Esophagus muscularis mucosa (tissue), 4 donors: Measurements from ENCODE around the gene LGALS16. TPM values are rescaled to one million over a fixed set of nuclear protein-coding genes. Genes with fewer than 3 reads are reported as not detected.
"Not testable (repeated sequence)": the region's sequence is repeated elsewhere in the genome, so short reads cannot be mapped to it uniquely, and the experiment has no call there.

ENCODE experiments used
- DNase-seq: peaks from one replicate; pipeline ENCODE4 v3.0.0-alpha.2; 2017; ENCODE audit errors: extremely low spot score
- H3K27ac ChIP-seq, 4 donors: fragments of 200-600 bp; sonication (generic); replicated peaks in 1 of 4; 1 replicate in 3 of 4; 2 replicates in 1 of 4; pipeline ENCODE4 v1.5.1; 2016 to 2019; ENCODE audit warnings: mild to moderate bottlenecking in 1 of 4
- H3K27me3 ChIP-seq, 4 donors: fragments of 200-600 bp; sonication (generic); one replicate each; pipeline versions ENCODE4 v1.5.1 to v1.6.0; 2016 to 2019
- H3K36me3 ChIP-seq, 4 donors: fragments of 200-600 bp; sonication (generic); one replicate each; pipeline ENCODE4 v1.5.1; 2016 to 2019
- H3K4me1 ChIP-seq, 4 donors: fragments of 200-600 bp; sonication (generic); one replicate each; pipeline ENCODE4 v1.5.1; 2016 to 2019
- H3K4me3 ChIP-seq, 4 donors: fragments of 200-600 bp; sonication (generic); 1 replicate in 2 of 4; 2 replicates in 2 of 4; pipeline ENCODE4 v1.5.1; 2016 to 2019; ENCODE audit warnings: mild to moderate bottlenecking in 4 of 4, moderate library complexity in 1 of 4
- H3K9me3 ChIP-seq, 4 donors: fragments of 200-600 bp; sonication (generic); 1 replicate in 3 of 4; 2 replicates in 1 of 4; pipeline ENCODE4 v1.5.1; 2016 to 2019
- EP300 ChIP-seq: sonication (generic); formaldehyde crosslinking; IDR thresholded peaks from one replicate; pipeline ENCODE4 v1.6.1; 2017; ENCODE audit warnings: antibody characterized with exemption
- POLR2A ChIP-seq: fragments of 450-650 bp; IDR thresholded peaks from one replicate; pipeline ENCODE4 v1.6.1; 2017; ENCODE audit warnings: antibody characterized with exemption, moderate library complexity, mild to moderate bottlenecking, low read depth
- POLR2AphosphoS5 ChIP-seq, 2 donors: sonication (generic); formaldehyde crosslinking; IDR thresholded peaks; one replicate each; pipeline ENCODE4 v1.6.1; 2017; ENCODE audit warnings: antibody characterized with exemption in 2 of 2
- WGBS: methylation state at CpG from one replicate; pipeline ENCODE4 v1.1.5; 2018; 5-methylcytosine and 5-hydroxymethylcytosine counted together
- intact Hi-C: fragments of 100-400 bp; cut with DNase I; formaldehyde crosslinking; loops from one replicate; pipeline ENCODE4 v1.15.1; 2023
- total RNA-seq, 4 donors: library from RNA; depleted of rRNA; stranded (reverse); fragments of >200 nt; gene quantifications; one replicate each; pipeline versions ENCODE4 v1.1.0 to v1.2.1, GENCODE V29; 2016
- TF ChIP-seq, protein P1 (sequence below), 3 experiments: fragments of 200-600 bp in 2 of 3; fragments of 450-650 bp in 1 of 3; sonication (generic) in 2 of 3; IDR thresholded peaks; one replicate each; pipeline ENCODE4 v1.5.1; 2017 to 2019; ENCODE audit warnings: antibody characterized with exemption in 3 of 3, mild to moderate bottlenecking in 2 of 3, moderate library complexity in 1 of 3

Gene LGALS16
- total RNA-seq, 4 donors from 2014 or later: not detected

DNA sequence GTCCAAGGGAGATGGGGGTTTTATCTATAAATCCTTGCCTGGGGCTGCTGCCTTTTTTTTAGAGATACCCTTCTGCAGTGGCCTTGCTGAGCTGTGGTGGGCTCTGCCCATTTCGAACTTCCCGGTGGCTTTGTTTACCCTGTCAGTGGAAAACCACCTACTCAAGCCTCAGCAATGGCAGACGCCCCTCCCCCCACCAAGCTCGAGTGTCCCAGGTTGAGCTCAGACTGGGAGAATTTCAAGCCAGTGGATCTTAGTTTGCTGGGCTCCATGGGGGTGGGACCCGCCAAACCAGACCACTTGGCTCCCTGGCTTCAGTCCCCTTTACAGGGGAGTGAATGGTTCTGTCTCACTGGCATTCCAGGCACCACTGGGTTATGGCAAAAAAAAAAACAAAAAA, 31.8 kb upstream of the LGALS16 start:
- Histone ChIP-seq H3K36me3 (no peaks in the 10 kb centered on the region), H3K27me3 (peaks cover 0 to 34% (median 2%) of the 10 kb centered on the region in 4 donors), H3K4me1 (no peaks in the 10 kb centered on the region), H3K9me3 (no peaks in the 10 kb centered on the region), H3K4me3 (no peak overlapping the region), H3K27ac (no peak overlapping the region)
- no peak for DNase-seq
- WGBS: 36% methylated on average over 5 of the region's 5 CpGs
- TF ChIP-seq, protein P1, sequence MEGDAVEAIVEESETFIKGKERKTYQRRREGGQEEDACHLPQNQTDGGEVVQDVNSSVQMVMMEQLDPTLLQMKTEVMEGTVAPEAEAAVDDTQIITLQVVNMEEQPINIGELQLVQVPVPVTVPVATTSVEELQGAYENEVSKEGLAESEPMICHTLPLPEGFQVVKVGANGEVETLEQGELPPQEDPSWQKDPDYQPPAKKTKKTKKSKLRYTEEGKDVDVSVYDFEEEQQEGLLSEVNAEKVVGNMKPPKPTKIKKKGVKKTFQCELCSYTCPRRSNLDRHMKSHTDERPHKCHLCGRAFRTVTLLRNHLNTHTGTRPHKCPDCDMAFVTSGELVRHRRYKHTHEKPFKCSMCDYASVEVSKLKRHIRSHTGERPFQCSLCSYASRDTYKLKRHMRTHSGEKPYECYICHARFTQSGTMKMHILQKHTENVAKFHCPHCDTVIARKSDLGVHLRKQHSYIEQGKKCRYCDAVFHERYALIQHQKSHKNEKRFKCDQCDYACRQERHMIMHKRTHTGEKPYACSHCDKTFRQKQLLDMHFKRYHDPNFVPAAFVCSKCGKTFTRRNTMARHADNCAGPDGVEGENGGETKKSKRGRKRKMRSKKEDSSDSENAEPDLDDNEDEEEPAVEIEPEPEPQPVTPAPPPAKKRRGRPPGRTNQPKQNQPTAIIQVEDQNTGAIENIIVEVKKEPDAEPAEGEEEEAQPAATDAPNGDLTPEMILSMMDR (IDR thresholded peaks at IDR 0.05): no peak
- TF ChIP-seq POLR2A (no peak), POLR2AphosphoS5 (IDR thresholded peaks at IDR 0.05) (no peak)
- intact Hi-C loops: no loop called here

DNA sequence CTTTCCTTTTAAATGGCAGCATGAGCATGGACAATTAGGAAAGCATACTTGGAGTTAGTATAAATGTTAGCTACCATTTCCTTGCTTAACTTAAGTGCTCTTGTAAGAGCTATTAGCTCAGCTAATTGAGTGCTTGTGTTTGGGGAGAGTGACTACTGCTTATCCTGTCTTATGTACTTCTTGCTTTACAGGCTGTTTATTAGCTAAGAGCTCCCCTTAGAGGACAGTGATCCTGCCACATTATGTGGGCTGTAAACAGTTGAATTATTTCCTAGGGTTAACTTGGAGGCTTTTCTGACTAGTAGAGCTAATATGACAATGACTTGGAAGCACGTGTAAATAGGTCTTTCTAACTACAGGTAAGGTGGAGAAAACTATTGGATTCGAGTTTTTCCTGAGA, 28.1 kb upstream of the LGALS16 start:
- H3K36me3 ChIP-seq, H3K4me3 ChIP-seq, H3K27ac ChIP-seq, intact Hi-C loops, H3K9me3 ChIP-seq, H3K4me1 ChIP-seq, DNase-seq: not testable (repeated sequence)
- WGBS: 60% methylated on average over 2 of the region's 2 CpGs
- peaks cover 0 to 22% (median 2%) of the 10 kb centered on the region in 4 donors for H3K27me3 ChIP-seq

DNA sequence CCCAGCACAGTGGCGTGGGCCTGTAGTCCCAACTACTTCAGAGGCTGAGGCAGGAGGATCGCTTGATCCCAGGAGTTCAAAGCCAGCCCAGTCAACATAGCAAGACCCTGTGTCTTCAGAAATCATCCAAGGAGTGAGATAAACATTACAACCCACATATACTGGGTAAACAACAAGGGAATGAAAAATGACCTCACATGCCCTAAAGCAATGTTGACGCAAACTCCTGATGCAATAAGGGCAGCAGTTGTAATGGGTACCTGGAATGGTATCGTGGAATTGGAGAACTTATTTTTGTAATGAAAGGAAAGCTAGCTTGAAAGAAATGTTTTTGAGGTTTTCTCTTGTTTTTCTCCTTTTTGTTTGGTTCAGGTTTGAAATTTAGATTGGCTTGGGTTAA, 24.5 kb upstream of the LGALS16 start:
- H3K36me3 ChIP-seq: no peaks in the 10 kb centered on the region
- 77% methylated on average over 4 of the region's 4 CpGs for WGBS
- H3K27me3 ChIP-seq: no peaks in the 10 kb centered on the region
- peaks cover 0 to 4% (median 0%) of the 10 kb centered on the region in 4 donors for H3K9me3 ChIP-seq
- no peak overlapping the region for H3K27ac ChIP-seq
- intact Hi-C loops: no loop called here
- TF ChIP-seq EP300 (no peak), POLR2AphosphoS5 (IDR thresholded peaks at IDR 0.05) (no peak), POLR2A (no peak)
- TF ChIP-seq, protein P1 (IDR thresholded peaks at IDR 0.05): no peak
- H3K4me3 ChIP-seq: no peak overlapping the region
- DNase-seq: no peak
- H3K4me1 ChIP-seq: no peaks in the 10 kb centered on the region

DNA sequence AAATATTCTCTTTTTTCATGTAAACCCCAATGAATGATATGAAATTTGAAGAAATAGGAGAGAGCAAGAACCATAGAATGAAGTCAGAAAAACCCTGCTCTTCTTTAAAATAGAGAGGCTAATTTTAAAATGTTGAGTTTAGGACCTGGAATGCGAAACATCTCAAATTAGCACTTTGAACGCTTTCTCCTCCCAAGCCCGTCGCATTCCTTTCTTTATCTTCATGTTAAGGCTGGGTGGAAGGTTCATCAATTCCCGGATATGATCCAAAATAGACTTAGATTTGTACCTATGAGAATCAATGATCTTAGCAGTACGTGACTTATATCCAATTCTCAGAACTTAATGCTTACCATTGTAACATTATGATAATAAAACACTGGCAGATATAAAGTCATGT, 24.1 kb upstream of the LGALS16 start:
- TF ChIP-seq POLR2A (no peak), EP300 (no peak), POLR2AphosphoS5 (IDR thresholded peaks at IDR 0.05) (no peak)
- TF ChIP-seq, protein P1 (IDR thresholded peaks at IDR 0.05): no peak
- intact Hi-C loops: no loop called here
- WGBS: 66% methylated on average over 6 of the region's 6 CpGs

DNA sequence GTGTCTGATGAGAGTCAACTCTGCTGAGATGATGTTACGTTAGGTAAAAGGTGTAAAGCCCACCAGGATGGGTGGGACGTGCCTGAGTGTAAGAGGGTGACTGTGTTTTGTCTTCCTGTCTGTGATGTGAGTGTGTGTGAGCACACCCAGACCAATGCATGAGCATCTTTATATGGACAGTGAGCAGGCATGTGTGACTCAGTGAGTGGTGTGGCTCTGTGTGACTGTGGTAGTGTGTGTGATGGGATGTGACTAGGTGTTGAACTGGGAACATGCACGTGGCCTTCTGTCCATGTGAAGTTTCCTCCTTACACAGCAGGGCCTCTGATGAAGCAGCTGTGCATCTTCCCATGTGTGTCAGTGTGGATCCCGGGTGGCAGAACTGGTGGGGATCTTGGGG, 17.8 kb upstream of the LGALS16 start:
- TF ChIP-seq, protein P1 (IDR thresholded peaks at IDR 0.05): no peak
- no peak for TF ChIP-seq POLR2A
- TF ChIP-seq EP300: no peak
- TF ChIP-seq POLR2AphosphoS5 (IDR thresholded peaks at IDR 0.05): no peak
- H3K36me3 ChIP-seq: no peaks in the 10 kb centered on the region
- H3K4me3 ChIP-seq: no peak overlapping the region
- no peaks in the 10 kb centered on the region for H3K9me3 ChIP-seq
- no peak overlapping the region for H3K27ac ChIP-seq
- no peak for DNase-seq
- H3K27me3 ChIP-seq: peaks cover 0 to 41% (median 0%) of the 10 kb centered on the region in 4 donors
- WGBS: 57% methylated on average over 3 of the region's 4 CpGs
- no peaks in the 10 kb centered on the region for H3K4me1 ChIP-seq
- intact Hi-C loops: no loop called here

More for the DNA sequence above, 24.1 kb upstream of the LGALS16 start:
- H3K4me1 ChIP-seq: no peaks in the 10 kb centered on the region
- no peak overlapping the region for H3K27ac ChIP-seq
- peaks cover 0 to under 1% (median 0%) of the 10 kb centered on the region in 4 donors for H3K27me3 ChIP-seq
- no peaks in the 10 kb centered on the region for H3K36me3 ChIP-seq
- no peak for DNase-seq
- H3K9me3 ChIP-seq: peaks cover 0 to 4% (median 0%) of the 10 kb centered on the region in 4 donors
- no peak overlapping the region for H3K4me3 ChIP-seq
